NCI-H526 treated with DMSO at 0.1 percent for 48 hours (cell line): ENCODE measurements around the gene NNMT.
A peak's percentile ranks its signal among the peaks of the same experiment; 100 is the strongest.

ENCODE experiments used
- DNase-seq: peaks from one replicate; lab custom pipeline; 2025; lab: John Stamatoyannopoulos, UW

The NNMT gene

DNA sequence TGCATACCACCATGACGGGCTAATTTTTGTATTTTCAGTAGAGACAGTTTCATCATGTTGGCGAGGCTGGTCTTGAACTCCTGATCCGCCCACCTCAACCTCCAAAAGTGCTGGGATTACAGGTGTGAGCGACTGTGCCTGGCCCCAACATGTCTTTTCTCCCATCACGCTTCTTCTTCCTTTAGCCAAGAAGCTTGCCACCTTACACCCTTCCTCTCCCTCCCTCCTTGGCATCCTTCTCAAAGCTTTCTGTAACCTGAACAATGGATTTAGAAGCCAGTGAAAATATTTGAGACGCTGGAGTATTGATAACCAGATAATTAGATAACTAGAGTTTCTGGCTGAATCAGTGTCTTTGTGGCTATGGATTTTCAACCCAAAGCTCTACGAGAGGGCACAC lies 11.3 kb upstream of the NNMT start:
- no peak for DNase-seq

DNA sequence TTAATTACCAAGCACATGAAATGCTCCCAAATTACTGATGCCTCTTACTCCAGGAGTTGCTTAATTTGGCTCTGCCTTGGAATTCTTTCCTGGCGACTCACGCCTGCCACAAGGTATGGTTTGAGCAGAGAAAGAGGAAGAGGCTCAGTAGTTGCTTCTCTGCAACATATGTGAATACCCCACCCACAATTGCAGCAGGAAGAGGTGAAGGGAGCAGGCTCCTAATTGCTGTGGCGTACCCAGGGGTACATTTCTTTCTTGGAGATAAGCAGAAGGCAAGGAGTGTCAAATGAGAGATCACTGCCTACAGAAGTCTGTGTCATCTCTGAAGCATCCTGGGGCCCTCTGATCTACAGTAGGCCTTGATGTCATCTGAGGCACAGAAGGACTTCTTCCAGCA lies 10.6 kb upstream of the NNMT start:
- no peak for DNase-seq

DNA sequence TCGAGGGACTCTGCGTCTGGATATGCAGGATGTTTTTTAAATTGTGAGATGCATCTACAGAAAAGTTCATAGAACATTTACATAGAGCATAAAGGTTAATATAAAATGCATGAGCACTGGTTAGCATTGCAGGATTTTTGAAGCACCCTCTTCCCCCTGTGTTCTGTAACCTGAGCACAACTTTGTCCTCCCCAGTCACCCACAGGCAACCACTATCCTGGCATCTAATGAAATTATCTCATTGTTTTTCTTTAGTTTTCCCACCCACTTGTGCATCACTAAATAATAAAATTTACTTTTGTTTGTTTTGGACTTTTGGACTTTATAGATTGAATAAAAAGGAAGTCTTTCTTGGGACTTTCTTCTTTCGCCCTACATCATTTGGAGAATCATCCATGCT lies 10.0 kb upstream of the NNMT start:
- no peak for DNase-seq

DNA sequence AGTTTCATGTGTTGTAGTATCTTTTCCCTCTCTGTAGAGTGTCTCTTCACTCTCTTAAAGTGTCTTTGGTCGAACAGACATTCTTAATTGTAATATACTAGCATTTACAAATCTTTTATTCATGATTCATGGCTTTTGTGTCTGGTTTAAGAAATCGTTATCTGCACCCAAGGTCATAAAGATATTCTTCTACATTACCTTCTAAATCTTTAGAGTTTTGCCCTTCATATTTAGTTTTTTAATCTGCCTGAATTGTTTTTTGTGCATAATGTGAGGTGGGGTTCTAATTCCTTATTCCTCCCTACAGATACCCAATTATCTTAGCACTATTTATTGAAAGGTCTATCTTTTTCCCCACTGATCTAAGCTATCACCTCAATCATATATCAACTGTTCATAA lies 9.0 kb upstream of the NNMT start:
- DNase-seq, result no peak

DNA sequence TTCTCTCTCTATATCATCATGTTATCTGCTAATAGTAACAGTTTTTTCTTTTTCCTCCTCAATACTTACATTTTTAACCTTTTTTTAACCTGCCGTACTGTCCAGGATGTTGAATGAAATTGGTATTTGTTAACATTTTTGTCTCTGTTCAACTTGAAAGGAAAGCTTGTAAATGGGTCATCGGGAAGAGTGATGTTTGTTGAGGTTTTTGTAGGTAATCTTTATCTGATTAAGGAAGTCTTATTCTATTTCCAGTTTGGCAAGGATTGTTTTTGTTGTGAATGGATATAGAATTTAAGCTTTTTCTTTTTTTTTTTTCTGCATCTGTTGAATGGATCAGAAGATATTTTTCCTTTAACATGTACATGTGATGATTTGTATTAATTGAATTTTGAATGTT lies 8.1 kb upstream of the NNMT start:
- no peak for DNase-seq

DNA sequence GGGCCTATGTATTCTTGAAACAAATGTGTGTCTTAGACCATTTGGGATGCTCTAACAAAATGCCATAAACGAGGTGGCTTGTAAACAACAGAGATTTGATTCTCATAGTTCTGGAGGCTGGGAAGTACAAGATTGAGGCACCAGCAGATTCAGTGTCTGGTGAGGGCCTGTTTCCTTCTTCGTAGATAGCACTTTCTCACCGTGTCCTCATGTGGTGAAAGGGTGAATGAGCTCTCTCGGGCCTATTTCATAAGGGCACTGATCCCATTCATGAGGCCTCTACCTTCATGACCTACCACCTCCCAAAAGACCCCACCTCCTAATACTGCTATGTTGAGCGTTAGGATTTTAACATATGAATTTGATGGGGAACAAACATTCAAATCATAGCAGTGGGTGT lies 6.4 kb upstream of the NNMT start:
- DNase-seq, result no peak

DNA sequence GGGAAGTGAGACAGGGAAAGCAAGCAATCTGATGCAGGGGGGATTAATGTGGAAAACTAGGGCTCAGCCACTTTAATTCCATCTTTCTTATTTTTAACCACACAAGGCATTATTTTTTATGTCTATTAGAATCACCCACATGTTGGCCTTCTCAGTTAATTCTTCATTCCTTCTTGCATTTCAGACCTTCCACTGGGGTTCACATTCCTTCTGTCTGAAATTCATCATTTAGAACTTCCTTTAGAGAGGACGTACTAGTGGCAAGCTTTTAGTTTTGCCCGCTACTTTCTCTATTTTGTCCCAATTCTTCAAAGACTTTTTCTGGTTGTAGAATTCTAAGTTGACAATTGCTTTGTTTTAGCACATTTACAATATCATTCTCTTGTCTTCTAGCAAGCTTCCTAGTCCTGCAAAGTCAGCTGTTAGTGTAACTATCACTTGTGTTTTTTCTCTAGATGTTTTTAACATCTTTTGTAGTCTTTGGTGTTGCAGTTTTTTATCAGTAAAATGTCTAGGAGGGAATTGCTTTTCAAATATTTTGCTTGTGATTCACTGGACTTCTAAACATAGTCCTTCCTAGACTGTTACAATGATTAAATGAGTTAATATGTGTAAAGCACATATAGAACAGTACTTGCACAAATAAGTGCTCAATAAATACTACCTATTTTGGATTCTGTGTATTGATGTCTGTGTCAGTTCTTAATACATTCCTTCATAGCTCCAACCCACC lies 5.5 kb upstream of the NNMT start:
- DNase-seq, result no peak

DNA sequence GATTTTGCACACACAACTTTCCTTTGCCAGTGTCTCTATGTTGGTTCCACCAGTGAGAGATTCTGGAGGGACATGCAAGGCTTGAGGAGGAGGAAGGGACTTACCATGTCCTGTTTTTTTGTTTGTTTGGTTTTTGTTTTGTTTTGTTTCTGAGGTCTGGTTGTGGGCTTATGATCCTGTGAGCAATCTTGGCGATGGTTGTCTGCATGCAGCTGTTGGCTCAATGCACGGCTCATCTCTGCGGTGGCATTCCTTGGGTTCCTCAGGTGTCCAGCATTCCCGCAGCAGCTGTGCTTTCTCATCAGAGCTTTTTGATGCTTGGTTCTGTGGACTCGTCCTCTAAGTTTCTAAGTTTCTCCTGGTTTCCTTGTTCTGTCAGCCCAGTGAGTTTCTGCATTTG lies 4.8 kb upstream of the NNMT start:
- DNase-seq, result no peak

DNA sequence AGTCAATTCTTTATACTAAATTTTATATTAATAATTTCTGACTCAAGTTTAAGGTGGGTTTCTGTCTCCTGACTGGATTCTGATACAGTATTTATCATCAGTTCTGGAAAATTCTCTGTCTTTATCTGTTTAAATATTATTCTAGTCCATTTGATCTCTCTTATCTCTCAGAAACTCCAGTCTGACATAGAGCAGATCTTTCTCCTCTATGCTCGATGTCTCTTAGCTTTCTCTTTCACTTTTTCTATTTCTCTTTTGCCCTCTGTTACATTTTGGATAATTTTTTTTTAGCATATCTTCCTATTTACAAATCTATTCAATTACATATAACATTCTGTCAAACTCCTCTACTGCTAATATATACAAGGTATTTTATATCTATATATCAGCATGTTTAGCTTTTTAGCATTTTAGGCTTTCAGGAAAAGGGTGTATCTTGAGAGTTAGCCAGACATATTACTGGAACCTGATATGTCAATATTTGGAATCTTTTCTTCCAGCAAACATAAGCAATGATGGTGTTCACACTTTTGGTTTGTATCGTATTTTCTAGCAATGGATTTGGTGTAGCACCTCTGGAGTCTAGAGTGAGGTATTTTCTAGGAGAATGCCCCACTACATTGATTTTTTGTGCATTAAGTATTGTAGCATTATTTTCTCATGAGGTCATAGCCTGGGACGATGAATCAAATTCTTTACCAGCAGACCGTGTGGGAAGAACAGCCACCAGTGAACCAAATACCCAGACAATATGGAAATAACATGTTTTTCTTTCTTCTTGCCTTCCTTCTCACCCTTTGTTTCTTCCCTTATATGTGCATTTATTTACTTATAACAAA lies 4.1 kb upstream of the NNMT start:
- DNase-seq, result no peak

DNA sequence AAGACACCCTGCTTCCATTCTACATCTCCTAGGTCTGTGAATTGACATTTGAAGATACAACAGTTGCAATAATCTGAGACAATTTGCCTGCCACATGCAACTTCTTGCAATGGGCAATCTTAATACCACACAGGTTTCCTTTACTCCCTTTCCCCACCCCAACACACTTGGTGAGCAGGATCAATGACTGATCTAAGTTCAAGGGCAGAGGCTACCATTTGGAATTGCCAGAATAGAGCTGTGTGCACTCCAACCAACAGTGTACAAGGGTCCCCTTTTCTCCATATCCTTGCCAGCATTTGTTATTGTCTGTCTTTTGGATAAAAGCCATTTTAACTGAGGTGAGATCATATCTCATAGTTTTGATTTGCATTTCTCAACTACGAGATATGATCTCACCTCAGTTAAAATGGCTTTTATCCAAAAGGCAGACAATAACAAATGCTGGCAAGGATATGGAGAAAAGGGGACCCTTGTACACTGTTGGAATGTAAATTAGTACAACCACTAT lies 2.9 kb upstream of the NNMT start:
- no peak for DNase-seq

DNA sequence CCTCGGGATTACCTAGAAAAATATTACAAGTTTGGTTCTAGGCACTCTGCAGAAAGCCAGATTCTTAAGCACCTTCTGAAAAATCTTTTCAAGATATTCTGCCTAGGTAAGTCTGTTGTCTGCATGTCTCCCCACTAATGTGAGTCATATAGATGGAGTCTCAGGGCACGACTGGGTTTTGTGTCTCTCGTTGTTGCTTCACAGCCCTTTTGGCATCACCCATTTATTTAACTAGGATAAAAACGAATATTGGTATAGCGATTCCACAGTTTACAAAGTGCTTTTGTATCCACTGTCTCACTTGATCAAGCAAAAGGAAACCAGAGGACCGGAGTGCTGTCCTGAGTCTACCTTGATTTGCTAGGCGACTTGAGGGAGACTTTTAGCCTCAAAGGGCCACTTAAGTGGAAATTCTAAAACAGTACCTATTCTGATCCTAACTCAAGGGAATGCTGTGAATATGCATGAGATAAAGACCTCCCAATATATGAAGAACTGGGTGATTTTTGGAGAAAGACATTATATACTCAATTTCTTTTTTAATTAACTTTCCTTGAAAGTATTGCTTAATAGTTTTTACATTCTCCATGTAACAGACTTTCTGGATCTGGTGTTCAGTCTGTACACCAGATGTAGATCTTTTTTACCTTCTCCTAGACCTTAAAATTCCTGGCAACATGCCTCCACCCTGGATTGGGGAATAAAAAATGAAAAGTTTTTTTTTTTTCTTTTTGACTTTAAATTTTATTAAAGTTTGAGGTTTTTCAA lies 590 bp downstream of the NNMT start:
- DNase-seq, result no peak

DNA sequence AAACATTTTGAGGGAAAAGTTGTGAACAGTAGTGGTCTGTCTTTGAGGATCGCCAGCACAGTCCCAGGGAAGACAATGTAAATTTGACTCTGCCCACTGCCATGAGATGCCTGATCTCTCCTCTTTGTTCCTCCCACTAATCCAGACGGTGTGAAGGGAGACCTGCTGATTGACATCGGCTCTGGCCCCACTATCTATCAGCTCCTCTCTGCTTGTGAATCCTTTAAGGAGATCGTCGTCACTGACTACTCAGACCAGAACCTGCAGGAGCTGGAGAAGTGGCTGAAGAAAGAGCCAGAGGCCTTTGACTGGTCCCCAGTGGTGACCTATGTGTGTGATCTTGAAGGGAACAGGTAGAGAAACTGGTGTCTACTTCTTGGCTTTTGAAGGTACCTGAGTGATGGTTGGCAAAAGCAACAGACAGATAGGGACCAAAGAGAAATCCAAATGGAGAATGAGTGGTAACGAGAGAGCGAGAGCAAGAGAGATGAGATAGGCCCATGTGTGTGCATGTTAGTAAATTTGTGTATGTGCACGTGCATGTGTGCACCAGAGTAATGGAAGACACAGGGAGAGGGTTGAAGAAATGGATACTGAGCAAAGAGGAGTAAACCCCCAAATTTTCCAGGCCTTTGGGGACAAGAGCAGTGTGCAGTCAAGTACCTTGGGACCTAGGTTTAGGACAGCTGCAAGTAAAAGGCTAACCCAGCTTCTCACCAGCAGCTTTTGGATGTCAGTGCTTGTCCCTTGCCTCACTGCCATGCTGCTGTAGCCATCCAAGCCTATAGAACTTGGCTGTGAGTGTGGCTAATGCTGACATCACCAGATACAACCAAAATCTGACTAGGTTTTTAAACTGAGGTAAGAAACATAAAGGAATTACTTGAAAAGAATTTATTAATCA lies 1.9 kb downstream of the NNMT start:
- DNase-seq, result no peak

DNA sequence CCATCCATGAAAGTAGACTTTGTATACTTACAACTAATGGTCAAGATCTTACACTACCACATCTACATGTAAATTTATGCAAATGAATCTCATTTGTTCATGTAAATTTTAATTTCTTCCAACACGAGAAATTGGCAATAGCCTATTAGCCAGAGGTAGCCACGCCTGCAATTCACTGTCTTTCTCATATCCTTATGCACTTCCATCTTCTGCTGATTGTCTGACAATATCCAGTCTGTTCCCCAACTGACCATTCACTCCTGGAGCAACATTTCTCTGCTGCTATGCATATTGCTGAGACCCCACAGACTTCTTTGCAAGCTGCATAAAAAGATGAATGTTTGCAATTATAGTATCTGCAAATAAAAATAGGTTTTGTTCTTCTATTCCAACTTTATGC lies 2.5 kb downstream of the NNMT start:
- no peak for DNase-seq

DNA sequence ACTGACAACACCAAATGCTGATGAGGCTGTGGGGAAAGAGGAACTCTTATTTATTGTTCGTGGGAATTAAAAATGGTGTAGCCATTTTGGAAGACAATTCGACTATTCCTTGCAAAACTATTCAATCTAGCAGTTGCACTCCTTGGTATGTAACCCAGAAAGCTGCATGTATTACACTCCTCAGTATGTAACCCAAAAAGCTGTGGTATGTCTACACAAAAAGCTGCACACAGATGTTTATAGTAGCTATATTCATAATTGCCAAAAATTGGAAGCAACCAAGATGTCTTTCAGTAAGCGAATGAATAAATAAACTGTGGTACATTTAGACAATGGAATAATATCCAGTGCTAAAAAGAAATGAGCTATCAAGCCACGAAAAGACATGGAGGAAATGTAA lies 4.9 kb downstream of the NNMT start:
- DNase-seq, result no peak

DNA sequence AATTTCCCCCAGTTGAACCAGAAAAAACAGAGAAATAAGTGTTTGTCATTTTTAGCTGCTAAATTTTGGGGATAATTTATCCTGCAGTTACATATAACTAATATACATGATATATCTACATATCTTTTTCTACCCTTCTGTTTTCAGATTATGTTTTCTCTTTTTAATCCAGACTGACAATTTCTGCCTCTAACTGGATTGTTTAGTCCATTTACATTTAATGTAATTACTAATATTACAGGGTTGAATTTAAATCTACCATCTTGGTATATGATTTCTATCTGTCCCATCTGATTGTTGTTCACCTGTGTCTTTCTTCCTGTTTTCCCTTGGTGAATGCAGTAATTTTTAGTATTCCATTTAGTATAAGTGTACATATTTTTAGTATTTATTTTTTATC lies 5.7 kb downstream of the NNMT start:
- no peak for DNase-seq

DNA sequence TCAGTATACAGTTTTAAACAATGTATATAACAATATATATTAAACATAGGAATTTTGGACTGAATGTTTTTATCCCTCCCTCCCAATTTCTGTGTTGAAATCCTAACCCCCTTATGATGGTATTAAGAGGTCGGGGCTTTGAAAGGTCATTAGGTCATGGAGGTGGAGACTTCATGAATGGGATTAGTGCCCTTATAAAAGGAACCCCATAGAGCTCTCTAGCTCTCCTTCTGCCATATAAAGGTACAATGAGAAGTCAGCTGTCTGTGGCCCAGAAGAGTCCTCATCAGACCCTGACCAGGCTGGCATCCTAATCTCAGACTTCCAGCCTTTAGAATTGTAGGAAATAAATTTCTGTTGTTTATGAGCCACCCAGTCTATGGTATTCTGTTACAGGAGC lies 6.5 kb downstream of the NNMT start:
- no peak for DNase-seq

DNA sequence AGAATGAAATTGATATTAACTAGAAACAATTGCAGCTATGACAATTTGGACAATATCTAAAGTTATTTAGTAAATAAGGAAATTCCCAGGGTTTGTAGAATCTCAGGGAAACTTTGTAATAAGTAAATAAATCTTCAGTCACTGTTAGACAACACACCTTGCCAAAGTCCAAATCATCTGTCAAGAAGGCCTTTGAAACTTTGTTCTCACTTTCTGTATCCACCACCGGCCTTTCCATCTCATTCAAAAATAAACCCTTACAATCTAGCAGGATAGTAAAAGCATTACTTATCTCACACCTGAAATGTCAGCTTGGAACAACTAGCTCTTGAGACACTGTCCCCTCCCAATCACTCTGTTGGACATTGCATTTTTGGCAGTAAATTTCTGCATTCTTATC lies 7.9 kb downstream of the NNMT start:
- DNase-seq, result no peak

DNA sequence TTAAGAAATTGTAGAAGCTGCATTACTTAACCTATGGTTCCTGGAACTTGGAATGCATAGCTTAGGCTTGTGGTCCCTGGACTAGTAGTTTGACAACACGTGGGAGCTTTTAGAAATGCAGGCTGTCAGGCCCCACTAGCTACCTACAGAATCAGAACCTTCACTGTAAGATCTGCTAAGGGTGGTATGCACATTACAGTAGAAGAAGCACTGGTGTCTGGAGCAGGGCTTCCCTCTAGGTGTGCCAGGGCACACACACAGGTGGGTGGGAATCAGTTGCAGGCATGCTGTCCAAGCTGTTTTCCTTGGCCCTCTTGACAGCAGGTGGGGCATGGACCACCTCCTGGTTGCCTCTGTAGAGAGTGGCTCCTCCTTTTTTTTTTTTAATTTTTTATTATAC lies 8.8 kb downstream of the NNMT start:
- no peak for DNase-seq

DNA sequence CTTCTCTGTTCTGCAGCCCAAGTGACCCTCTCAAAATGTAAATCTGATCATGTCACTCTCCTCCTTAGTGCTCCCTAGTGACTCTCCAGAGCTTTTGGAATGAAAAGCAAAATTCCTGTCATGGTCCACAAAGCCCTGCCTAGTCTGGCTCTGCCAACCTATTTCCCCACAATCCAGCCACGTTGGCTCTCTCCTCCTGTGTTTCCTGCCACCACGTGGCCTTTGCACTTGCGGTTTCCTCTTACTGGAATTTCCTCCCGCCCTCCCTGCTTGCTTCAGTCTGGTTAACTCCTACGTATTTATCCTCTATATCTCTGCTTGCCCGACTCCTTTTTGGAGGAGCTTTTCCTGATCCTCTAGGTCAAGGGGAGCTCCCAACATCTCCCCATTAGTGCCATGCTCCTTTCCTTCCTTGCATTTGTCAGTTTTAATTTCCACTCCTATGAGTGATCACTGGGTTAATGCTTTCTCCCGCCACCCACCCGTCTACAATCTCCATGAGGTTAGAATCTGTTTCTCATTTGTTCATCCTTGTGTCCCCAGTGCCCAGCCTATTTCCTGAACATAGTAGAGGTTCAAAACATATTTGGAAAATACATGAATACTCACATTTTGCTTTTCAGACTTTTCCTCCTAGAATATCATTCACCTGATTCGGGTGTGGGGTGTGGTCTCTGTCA lies 11.5 kb downstream of the NNMT start:
- DNase-seq, result no peak

DNA sequence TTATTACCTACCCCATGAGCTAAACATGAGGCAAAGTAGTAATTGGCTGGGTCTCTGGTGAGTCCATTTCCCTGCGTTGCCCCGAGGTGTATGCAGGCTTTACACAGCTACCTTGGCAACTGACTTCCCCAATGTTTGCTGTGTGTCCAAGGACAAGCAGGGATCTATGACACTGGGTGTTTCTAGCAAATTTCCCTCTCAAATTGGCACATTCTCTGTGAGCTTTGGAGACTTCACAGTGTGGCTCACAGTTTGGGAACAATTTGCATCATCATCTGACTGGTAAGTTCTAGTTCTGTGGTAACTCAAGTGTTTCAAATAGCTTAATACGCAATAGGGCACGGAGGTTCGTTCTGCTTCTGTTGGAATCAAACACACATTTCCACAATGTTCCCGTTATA lies 12.5 kb downstream of the NNMT start:
- peak; percentile 74 for DNase-seq

DNA sequence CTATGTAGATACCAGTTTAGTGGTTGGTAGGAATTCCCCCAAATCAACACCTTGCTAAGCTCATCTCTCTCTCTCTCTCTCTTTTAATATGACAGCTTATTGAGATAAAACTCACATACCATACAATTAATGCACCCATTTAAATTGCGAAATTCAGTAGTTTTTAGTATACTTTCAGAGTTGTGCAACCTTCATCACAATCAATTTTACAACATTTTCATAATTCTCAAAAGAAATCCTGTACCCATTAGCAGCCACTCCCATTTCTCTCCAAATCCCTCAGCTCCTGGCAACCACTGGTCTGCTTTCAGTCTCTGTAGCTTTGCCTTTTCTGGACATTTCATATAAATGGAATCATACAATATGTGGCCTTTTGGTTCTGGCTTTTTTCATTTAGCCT lies 13.3 kb downstream of the NNMT start:
- DNase-seq, result no peak
